ENCODE data around the gene PMPCA. TPM values are rescaled to one million over a fixed set of nuclear protein-coding genes. Genes with fewer than 3 reads are reported as not detected.

The PMPCA gene, protein sequence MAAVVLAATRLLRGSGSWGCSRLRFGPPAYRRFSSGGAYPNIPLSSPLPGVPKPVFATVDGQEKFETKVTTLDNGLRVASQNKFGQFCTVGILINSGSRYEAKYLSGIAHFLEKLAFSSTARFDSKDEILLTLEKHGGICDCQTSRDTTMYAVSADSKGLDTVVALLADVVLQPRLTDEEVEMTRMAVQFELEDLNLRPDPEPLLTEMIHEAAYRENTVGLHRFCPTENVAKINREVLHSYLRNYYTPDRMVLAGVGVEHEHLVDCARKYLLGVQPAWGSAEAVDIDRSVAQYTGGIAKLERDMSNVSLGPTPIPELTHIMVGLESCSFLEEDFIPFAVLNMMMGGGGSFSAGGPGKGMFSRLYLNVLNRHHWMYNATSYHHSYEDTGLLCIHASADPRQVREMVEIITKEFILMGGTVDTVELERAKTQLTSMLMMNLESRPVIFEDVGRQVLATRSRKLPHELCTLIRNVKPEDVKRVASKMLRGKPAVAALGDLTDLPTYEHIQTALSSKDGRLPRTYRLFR
- 29.3 and 46.5 TPM in 2 replicates for total RNA-seq (ENCODE audit: low replicate concordance)

DNA sequence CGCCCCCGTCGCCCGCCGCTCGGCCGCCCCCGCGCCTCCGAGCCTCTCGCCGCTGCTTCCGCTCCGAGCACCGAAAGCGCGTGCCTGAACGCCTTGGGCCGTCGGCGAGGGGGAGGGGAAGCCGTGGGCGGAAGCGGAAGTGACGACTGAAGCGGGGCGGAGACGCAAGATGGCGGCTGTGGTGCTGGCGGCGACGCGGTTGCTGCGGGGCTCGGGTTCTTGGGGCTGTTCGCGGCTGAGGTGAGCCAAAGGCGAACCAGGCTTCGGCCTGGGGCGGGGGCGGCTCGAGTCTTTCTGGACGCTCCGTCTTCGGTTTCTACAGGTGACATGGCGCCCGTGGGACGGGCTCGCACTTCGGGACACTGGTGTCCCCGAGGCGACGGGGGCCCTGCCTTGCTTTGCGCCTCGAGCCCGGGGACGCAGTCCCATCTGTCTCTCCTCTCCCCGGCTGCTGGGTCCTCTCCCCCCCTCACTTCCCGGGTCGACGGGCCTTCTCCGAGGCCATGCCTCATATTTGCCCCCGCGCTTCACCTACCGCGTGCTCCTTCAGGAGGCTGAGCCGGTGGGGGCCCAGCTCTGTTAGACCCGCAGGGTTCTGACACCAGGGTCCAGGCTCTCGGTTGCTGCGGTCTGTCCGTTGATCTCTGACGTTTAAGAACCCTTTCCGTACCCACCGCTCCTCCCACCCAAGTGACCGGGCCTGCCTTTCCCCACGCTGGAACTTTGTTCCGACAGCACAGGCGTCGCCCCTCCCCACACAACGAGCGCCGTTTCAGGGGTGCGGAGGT is at the start of gene PMPCA, which contains the start of gene ENTR1:
TSS of gene PMPCA (plus strand) at position 159 of the 788 bp plus-strand sequence. CDS start at position 170, 11 bp downstream.
TSS of gene ENTR1 (minus strand) at position 115 of the 788 bp plus-strand sequence. CDS start 217 bp downstream, outside the sequence.

DNA sequence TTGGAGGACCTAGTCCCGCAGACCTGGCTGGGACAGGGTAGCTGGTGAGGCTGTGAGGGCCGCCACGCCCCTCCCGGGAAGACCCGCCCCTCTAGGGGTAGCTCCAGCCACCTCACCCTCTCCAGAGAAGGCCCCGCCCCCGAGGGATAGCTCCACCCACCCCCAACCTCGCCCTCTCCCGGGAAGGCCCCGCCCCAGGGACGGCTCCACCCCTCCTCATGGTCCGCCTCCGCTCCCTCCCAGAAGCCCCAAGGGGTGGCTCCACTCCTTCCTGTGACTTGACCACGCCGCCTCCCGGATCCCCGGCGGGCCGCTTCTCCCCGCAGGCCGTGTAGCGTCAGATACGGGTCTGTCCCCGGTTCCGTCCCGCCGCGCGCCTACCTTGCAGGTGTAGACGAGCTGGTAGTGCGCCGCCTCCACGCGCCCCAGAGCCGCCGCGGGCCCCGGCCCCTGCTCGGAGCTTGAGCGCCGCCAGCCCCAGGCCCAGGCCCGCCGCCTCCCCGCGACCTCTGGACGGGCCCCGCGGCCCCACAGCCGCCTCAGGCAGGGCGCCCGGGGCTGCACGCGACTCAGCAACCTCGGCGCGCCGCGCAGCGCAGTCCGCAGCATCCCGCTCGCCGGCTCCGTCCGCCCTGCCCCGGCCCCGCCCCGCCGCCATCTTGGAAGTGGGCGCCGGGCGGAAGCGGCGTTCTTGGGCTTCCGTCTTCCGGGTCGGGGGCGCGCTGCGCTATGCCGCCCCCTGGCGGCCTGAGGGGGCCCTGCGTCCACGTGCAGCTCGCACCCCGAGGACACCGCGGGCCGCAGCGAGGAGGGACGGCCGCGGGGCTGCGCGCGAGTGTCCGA is 47.1 kb upstream of the PMPCA start, which contains the start of gene DNLZ:
TSS of gene DNLZ (minus strand) at position 639 of the 843 bp plus-strand sequence. CDS start at position 609, 30 bp downstream.

DNA sequence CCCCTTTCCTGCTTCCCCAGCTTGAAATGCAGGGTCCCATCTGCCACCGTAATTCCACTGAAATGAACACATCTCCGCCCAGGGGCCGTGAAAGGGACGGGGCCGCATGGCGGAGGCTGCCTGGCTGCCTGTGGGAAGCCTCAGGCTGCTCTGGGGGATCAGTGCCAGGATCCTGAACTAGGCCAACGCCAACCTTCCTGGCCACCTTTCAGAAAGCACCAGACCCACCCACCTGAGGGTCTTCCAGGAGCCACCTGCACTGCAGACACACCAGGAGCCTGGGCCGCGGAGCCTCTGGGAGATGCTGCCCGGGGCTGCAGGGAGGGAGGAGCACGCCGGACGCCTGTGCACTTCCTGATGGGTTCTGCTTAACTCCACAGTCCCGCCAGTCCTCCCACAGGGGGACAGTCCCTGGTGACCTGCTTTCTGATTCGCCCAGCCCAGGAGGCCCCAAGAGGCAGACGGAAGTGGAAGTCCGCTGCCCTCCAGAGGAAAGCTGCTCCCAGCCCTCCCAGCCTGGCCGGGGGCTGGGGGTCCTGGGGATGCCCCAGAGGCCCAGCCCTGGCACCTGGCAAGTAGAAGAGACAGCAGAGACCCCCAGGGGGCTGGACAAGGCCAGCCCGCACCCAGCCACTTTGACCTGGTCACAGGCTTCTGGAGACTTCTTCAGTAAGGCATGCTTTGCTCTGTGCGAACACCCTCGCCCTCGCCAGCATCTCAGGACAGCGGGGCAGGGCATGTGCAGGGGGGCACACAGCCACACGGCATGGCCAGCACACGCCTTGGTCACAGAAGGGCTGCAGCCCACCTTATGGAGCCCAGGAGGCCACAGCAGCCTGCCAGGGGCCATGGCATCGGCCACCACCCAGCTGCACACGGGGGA is 36.9 kb upstream of the PMPCA start, which contains the start of gene CARD9:
TSS of gene CARD9 (minus strand) at position 370 of the 883 bp plus-strand sequence. CDS start 1,591 bp downstream, outside the sequence.

DNA sequence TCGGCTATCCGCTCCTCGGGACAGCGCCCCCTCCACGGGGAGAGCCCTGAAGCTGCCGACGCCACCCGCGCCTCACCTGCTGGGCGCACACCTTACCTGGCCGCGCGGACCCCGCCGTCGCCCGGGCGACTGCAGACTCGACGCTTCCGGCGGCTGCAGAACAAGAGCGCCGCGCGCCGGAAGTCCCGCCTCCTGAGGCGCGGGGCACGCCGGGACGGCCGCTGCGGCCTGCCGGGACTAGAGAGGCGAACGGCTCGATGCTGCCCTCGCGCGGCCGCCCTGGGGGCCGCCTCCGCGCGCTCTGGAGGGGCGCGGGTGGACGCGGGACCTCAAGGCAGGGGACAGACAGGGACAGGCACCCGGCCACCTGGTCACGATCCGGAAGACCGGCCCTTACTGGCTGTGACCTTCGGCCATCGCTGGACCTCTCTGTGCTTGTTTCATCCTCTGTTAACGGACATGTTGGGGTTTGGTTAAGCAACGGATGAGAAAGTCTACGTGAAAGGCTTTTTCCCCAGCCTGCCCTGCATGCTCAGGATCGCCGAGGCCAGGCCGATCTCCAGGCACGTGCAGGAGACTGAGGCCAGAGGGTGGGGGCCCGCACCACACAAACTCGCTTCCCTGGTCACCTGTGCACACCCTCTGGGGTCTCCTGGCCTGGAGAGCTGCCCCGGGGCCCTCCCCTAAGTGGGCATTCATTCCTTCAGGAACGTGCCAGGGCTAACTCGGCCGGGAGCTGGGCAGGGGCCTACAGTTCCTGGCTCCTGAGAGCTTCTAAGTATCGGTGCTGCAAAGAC is 10.2 kb upstream of the PMPCA start, which contains the start of gene SNAPC4:
TSS of gene SNAPC4 (minus strand) at position 133 of the 797 bp plus-strand sequence. CDS start 1,742 bp downstream, outside the sequence.

DNA sequence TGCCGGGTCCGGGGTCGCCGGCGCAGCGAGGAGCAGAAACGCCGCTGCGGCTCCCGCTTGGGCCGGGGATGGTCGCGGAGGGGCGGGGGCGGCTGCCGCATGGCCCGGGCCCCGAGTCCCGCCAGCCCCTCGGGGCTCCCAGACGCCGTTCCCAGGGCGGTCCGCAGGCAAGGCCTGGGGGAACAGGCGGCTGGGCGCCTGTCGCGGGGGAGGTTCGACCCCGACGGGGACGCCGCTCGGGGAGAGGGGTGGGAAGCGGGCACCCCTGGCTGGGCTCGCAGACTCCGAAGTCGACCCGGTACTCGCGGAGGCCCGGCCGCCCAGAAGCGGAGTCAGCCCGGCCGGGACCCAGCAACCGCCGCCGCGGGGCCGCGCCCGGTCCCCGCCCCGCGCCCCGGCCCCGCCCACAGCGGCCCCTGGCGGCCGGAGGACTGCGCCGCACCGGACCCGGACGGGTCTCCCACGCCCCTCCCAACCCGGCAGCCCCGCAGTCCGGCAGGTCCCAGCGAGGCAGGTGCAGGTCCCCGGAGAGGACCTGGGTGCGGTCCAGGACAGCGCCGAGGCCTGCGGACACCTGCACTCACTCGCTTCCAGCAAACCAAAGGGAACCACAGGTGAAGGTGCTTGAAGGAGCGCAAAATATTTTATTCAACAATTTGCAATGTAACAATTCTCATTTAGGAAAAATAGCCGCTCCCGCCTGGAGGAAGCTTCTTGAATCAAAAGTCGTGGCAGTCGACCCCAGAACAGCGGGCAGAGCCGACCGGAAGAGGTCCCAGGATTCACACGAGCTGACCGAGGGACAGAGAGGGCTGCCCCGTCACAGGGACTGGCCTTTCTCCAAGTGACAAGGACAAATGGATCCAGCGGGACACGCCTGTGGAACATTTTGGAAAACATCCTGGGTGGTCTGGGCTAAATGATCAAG is 29.3 kb downstream of the PMPCA start, which contains the start of gene INPP5E:
TSS of gene INPP5E (minus strand) at position 365 of the 928 bp plus-strand sequence. CDS start 426 bp downstream, outside the sequence.

Other genes starting within 250 kb of the PMPCA start
- gene LHX3, start 205.5 kb upstream of the PMPCA start, total RNA-seq (ENCODE audit: low replicate concordance): not detected in 2 replicates
- gene QSOX2, start 164.8 kb upstream of the PMPCA start, total RNA-seq (ENCODE audit: low replicate concordance): 3.3 and 7.9 TPM in 2 replicates
- gene CCDC187, start 106.6 kb upstream of the PMPCA start, total RNA-seq (ENCODE audit: low replicate concordance): under 0.01 TPM in 1 of 2 replicates, not detected in the other
- gene GPSM1, start 83.1 kb upstream of the PMPCA start, total RNA-seq (ENCODE audit: low replicate concordance): 33.7 and 35.2 TPM in 2 replicates
- 5.0 and 10.4 TPM in 2 replicates for gene DNLZ, start 46.9 kb upstream of the PMPCA start, total RNA-seq (ENCODE audit: low replicate concordance)
- 0.53 and 0.59 TPM in 2 replicates for gene CARD9, start 37.0 kb upstream of the PMPCA start, total RNA-seq (ENCODE audit: low replicate concordance)
- gene SNAPC4, start 10.5 kb upstream of the PMPCA start, total RNA-seq (ENCODE audit: low replicate concordance): 2.7 and 4.9 TPM in 2 replicates
- gene ENTR1, start within 50 bp of the PMPCA start, total RNA-seq (ENCODE audit: low replicate concordance): 17.3 and 28.6 TPM in 2 replicates
- 2.9 and 3.8 TPM in 2 replicates for gene INPP5E, start 29.2 kb downstream of the PMPCA start, total RNA-seq (ENCODE audit: low replicate concordance)
- gene SEC16A, start 72.4 kb downstream of the PMPCA start, total RNA-seq (ENCODE audit: low replicate concordance): 7.0 and 17.8 TPM in 2 replicates
- 11.8 and 12.8 TPM in 2 replicates for gene NOTCH1, start 135.4 kb downstream of the PMPCA start, total RNA-seq (ENCODE audit: low replicate concordance)

All from smooth muscle cell of the coronary artery (primary cell).